ACHN (cell line): ENCODE results near the gene MPP2.
"Not testable (repeated sequence)": the region's sequence is repeated elsewhere in the genome, so short reads cannot be mapped to it uniquely, and the experiment has no call there.

ENCODE experiments used
- DNase-seq: peaks from one replicate; pipeline ENCODE4 v3.0.0-alpha.2; 2015
- in situ Hi-C: cut with HindIII; loops from 2 replicates; pipeline ENCODE4 v1.10.0; 2017; ENCODE audit warnings: low sequenced_read_pairs, low pct_ligation_motif_present, low pct_unique_long_range_greater_than_20kb

The MPP2 gene

GRCh38 chr17:43861960-43862359 is 45.4 kb downstream of the MPP2 start:
- in situ Hi-C loops: no loop called here
- no peak for DNase-seq

- in situ Hi-C loops: no loop called here
- DNase-seq: no peak
Measured at GRCh38 chr17:43860927-43861622, 46.3 kb downstream of the MPP2 start.

DNA sequence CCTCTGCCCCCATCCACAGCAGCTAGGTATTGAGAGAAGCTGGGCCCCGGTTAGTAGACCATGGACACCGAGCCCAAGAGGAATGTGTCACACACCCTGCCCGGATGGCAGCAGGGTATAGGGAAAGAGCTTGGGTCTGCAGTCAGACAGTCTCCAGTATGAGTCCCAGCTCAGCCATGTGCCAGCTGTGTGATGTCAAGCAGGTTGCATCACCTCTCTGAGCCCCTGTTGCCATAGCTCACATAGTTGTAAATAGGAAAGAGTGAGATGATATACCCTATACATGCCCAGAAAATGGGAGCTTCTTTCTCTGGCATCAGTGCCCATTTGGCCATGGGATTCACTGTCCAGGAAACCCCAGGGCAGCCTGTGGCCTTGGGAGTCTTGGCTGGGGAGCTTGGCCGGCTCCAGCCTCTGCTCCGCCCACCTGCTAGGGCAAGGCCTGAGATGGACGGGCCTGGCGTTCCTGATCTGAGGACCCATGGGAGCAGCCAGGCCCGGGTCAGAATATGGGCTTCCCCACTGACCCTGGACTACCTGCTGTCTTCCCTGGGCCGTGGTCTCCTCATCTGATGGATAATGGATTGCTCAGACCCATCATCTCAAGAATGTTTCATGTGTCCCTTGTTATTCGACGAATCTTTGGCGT is 47.1 kb downstream of the MPP2 start:
- DNase-seq: no peak
- in situ Hi-C loops: no loop called here

DNA sequence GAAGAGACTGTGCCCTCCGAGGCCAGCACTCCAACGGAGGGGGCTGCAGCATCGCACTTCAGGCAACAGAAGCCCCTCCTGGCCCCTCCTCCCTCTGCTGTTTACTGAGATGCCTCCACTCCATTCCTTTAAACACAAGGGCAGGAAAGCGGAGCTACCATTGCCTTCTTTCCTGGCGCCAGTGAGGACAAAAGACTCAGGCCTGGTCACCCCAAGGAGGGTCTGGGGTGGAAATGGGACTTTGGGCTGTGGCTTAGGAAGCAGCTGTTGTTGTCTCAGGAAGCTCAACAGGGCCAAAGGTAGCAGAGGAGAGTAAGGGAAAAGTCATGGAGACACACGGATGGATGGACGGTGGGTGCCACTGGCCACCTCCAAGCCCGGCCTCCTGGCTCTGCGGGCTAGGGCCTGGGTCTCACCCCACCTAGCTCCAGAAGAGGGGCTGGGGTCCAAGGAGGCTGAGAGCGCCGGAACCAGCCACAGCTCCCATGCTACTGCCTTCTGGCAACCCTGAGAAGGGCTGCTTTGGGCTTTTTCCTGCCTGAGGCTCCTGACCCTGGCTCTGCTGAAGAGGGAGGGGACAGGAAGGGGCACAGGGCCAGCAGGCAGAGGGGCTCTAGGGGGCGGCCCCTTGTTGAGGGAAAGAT is 49.3 kb downstream of the MPP2 start:
- DNase-seq: no peak
- in situ Hi-C loops: no loop called here

GRCh38 chr17:43857141-43857540 is 50.2 kb downstream of the MPP2 start:
- in situ Hi-C loops: no loop called here
- DNase-seq: no peak

DNA sequence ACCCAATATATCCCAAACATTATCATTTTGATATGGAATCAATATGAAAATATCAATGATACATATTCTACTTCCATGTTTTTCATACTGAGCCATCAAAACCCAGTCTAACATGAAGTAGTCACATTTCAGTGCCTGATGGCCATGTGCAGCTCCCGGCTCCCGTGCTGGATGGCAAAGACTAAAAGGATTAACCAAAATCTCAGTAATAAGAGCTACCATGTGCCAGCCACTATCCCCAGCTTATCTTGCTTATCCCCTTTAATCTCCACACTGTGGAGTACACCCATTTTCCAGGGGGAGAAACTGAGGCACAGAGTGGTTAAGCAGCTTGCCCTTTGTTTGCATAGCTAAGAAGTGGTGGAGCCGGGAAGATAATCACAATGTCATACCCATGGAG is 51.2 kb downstream of the MPP2 start:
- in situ Hi-C loops: no loop called here
- DNase-seq: no peak

DNA sequence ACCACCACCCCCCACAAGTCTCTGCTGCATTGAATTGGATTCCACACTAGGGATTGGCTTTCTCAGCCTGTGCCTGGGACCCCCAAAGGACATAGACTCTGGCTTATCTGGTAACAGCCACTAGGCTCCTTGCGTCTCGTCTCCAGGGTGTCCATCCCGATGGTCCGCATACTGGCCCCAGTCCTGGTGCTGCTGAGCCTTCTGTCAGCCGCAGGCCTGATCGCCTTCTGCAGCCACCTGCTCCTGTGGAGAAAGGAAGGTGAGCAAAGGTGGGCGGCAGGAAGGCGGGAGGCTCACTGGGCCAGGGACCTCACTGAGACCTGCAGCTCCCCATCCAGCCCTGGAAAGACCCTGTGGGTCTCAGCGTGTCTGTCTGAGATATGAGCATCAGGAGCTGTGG is 52.3 kb downstream of the MPP2 start:
- in situ Hi-C loops: no loop called here
- no peak for DNase-seq

GRCh38 chr17:43854498-43854897 is 52.8 kb downstream of the MPP2 start:
- no peak for DNase-seq
- in situ Hi-C loops: no loop called here

GRCh38 chr17:43853546-43853945 is 53.8 kb downstream of the MPP2 start:
- no peak for DNase-seq
- in situ Hi-C loops: no loop called here

- in situ Hi-C loops: no loop called here
Measured at GRCh38 chr17:43852571-43852970, 54.8 kb downstream of the MPP2 start.

GRCh38 chr17:43849116-43849515 is 58.2 kb downstream of the MPP2 start:
- in situ Hi-C loops: no loop called here
- DNase-seq: no peak

More at GRCh38 chr17:43852571-43852970, 54.8 kb downstream of the MPP2 start:
- DNase-seq: no peak

- DNase-seq: no peak
- in situ Hi-C loops: no loop called here
Measured at GRCh38 chr17:43848601-43849000, 58.7 kb downstream of the MPP2 start.

DNA sequence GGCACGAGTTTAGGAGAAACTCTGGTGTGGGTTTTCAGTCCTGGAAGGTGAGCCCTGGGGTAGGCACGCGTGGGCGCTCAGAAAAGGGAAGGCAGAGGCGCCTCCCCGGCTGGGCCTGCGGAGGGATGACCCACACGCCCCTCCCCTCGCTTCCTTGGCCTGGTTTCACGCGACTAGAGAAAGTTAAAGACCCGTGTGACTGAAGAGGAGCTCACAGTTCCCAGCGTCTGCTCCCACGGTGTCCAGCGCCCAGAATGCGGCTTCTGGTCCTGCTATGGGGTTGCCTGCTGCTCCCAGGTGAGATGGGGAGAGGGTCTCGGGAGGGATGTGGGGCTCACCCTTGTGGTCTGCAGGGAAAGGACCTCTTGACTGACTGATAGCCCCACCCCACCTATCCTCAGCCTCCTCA is 60.4 kb downstream of the MPP2 start, which contains the start of gene CD300LG:
Gene CD300LG, plus strand, starts transcription at position 214 of the 409 bp plus-strand sequence. Its CDS starts 41 bp downstream, at position 255.
- in situ Hi-C loops: no loop called here
- DNase-seq: no peak

- peak; percentile 85 for DNase-seq
- in situ Hi-C loops: no loop called here
Measured at GRCh38 chr17:43846221-43846712, 61.1 kb downstream of the MPP2 start.

DNA sequence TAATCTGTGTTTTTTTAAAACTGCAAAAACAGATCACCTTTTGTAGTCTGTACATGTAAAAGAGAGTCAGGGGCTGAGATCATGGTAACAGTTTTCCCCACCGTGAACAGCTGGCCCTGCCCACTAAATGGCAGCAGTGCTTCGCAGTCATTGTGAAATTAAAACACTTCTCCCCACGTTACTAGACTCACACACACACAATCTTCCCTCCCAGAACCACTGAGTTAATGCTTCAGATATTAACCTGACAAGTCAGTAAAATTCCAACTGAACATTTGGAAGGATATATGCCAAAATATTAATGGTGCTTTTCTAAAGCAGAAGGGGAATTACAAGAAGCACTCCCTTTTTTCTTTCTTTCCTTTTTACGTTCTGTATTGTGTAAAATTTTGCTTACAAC is 61.6 kb downstream of the MPP2 start:
- in situ Hi-C loops: no loop called here
- peak; percentile 30 for DNase-seq

DNA sequence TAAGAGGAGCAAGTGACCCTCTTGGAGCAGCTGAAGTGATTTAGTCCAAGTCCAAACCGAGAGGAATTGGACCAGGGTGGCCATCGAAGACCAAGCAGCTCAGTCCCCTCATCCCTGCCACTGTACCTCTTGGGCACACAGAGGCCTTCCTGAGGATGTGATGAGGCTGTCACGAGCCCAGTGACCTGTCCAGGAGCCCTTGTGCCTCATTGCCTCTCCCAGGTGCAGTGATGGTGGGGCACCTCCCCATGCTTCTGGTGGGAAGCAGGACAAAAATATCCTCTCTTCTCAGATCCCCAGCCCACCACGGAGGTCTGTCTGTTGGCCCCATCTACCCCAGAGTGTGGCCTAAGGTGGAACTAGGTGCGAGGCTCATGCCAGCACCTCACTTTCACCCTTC is 63.1 kb downstream of the MPP2 start:
- in situ Hi-C loops: no loop called here

GRCh38 chr17:43842975-43843325 is 64.4 kb downstream of the MPP2 start:
- in situ Hi-C loops: no loop called here
- no peak for DNase-seq

More for the DNA sequence above, 63.1 kb downstream of the MPP2 start:
- DNase-seq: no peak

DNA sequence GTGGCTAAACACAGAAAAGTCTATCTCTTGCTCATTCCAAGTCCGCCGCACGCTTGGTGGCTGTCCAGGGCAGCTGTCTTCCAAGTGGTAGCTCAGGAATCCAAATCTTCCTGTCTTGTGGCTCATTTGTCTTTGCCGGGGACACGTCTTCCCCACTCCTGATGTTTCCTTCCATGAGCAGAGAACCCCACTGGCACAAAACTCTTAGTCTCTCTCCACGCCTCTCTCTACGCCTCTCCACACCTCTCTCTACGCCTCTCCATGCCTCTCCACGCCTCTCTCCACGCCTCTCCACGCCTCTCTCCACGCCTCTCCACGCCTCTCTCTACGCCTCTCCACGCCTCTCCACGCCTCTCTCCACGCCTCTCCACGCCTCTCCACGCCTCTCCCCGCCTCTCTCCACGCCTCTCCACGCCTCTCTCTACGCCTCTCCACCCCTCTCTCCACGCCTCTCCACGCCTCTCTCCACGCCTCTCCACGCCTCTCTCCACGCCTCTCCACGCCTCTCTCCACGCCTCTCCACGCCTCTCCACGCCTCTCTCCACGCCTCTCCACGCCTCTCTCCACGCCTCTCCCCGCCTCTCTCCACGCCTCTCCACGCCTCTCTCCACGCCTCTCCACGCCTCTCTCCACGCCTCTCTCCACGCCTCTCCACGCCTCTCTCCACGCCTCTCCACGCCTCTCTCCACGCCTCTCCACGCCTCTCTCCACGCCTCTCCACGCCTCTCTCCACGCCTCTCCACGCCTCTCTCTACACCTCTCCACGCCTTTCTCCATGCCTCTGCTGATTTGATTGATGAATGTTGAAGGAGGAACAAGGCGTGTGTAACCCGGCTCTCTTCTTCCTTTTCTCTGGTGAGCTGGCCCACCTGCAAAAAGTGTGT is 65.0 kb downstream of the MPP2 start:
- DNase-seq, in situ Hi-C loops: not testable (repeated sequence)

DNA sequence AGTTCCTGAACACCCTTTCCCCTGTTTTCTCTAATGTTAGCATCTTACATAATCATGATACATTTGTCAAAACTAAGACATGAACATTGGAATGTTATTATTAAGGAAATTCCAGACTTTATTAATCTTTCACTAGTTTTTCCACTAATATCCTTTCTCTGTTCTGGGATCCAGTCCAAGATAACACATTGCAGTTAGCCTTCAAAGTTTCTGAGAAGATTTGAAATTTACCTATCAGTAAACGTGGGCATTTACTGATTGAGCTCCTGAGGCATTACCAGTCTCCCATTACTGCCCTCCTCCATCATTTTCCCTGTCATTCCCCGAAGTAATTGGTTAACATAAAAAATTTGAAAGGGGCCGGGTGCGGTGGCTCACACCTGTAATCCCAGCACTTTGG is 66.1 kb downstream of the MPP2 start:
- no peak for DNase-seq
- in situ Hi-C loops: no loop called here
